GM13976 (cell line): ENCODE data around the gene SNTA1.
"Not testable (repeated sequence)": the region's sequence is repeated elsewhere in the genome, so short reads cannot be mapped to it uniquely, and the experiment has no call there.

ENCODE experiments used
- DNase-seq: peaks from one replicate; pipeline ENCODE4 v3.0.0; 2012; ENCODE audit warnings: low spot score
- in situ Hi-C: fragments of 300-500 bp; cut with MboI; formaldehyde crosslinking; loops from one replicate; pipeline ENCODE4 v1.12.0; 2022; ENCODE audit warnings: low sequenced_read_pairs, mixed read lengths, inconsistent platforms; ENCODE audit not compliant: unreplicated experiment
- TF ChIP-seq, protein P1 (sequence below): IDR thresholded peaks from 2 replicates; pipeline ENCODE4 v1.5.1; 2012; ENCODE audit warnings: borderline replicate concordance, mild to moderate bottlenecking; ENCODE audit not compliant: insufficient read depth; ENCODE audit errors: extremely low read depth, missing control alignments, control extremely low read depth

SNTA1 gene

DNA sequence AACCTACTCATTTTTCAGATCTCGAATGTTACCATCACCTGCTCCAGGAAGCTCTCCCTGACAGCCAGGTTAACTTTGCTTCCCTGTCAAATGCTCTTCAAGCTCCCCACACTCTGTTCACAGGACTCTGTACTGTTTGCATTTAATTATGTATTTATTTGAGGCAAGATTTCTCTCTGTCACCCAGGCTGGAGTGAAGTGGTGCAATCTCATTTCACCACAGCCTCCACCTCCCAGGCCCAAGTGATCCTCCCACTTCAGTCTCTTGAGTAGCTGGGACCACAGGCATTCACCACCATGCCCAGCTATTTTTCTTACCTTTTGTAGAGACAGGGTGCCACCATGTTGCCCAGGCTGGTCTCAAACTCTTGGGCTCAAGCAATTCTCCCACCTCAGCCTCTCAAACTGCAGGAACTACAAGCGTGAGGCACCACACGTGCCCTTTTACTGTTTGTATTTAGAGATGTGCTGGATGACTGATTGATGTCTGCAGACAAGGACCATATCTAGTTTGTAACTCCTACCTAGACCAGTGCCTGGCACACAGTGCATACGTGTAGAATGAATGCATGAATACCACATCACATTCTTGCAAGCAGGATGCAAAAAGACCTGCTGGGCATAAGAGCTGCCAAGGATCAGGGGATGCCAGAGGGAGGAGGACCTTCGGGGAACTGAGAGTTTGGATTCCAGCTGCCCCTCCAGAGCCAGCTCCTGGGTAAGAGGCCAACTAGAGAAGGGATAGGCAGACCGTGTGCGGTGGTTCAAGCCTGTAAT lies 30.7 kb upstream of the SNTA1 start:
- TF ChIP-seq, protein P1, sequence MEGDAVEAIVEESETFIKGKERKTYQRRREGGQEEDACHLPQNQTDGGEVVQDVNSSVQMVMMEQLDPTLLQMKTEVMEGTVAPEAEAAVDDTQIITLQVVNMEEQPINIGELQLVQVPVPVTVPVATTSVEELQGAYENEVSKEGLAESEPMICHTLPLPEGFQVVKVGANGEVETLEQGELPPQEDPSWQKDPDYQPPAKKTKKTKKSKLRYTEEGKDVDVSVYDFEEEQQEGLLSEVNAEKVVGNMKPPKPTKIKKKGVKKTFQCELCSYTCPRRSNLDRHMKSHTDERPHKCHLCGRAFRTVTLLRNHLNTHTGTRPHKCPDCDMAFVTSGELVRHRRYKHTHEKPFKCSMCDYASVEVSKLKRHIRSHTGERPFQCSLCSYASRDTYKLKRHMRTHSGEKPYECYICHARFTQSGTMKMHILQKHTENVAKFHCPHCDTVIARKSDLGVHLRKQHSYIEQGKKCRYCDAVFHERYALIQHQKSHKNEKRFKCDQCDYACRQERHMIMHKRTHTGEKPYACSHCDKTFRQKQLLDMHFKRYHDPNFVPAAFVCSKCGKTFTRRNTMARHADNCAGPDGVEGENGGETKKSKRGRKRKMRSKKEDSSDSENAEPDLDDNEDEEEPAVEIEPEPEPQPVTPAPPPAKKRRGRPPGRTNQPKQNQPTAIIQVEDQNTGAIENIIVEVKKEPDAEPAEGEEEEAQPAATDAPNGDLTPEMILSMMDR, result no peak
- no peak for DNase-seq
- in situ Hi-C loops, result no loop called here

DNA sequence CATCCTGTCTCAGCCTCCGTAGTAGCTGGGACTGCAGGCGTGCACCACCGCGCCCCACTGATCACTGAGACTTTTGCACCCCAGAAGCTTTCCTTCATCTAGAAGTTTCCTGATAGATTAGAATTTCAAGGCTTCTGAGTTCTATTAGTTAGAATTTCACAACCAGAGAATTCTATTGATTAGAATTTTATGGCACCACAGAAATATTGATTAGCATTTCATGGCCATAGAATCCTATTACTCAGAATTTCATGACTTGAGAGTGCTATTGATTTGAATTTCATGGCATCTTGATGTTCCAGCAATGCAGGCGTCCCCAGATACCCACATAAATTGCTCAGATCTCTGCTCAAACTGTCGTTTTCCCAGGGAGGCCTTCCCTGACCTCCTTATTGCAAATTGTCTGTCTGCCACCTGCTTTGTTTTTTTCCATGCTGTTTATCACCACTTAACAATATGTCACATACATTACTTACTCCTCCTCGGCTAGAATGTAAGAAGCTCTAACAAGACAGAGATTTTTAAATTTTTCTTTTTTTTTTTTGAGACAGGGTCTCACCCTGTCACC lies 29.4 kb upstream of the SNTA1 start:
- in situ Hi-C loops, result no loop called here
- no peak for DNase-seq
- TF ChIP-seq, protein P1, result no peak

DNA sequence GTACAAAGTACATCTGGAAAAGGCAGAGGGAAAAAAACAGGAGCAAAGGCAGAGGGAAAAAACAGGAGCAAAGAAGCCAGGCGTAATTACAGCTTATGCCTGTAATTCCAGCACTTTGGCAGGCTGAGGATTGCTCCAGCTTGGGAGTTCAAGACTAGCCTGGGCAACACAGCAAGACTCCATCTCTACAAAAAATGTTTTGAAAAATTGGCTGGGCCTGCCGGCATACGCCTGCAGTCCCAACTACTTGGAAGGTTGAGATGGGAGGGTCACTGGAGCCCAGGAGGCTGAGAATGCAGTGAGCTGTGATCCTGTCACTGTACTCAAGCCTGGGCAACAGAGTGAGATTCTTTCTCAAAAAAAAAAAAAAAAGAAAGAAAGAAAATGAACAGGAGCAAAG lies 27.3 kb upstream of the SNTA1 start:
- no peak for DNase-seq
- TF ChIP-seq, protein P1, result no peak
- in situ Hi-C loops, result no loop called here

DNA sequence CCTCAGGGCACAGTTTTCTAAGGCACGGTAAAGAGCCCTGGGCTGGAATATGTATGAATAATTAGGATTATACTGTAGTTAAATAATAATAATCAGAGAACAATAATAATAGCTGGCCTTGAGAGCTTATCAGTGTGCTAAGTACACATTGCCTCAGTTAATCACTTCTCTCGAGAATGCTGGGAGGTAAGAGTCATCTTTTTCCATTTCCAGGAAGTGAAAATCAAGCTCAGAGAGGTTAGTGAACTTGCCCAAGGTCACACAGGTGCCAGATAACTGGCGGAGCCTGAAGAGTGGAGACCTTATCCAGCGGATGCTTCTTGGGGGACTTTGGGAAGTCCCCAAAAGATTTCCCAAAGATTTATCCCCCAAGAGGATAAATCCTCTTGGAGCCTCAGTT lies 26.9 kb upstream of the SNTA1 start:
- in situ Hi-C loops, result no loop called here
- TF ChIP-seq, protein P1, result no peak

DNA sequence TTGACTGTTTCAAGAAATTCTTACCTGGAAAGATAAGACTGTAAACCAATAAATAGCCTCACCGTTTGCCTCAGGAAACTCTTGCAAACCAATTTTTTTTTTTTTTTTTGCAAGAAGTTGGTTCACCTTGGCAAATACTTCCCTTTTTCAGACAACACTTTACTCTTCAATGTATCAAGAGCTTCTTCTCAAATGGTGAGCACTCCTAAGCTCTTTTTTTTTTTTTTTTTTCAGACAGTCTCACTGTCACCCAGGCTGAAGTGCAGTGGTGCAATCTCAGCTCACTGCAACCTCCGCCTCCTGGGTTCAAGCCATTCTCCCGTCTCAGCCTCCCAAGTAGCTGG lies 22.7 kb upstream of the SNTA1 start:
- in situ Hi-C loops, result no loop called here
- TF ChIP-seq, protein P1, result no peak
- no peak for DNase-seq

More for the DNA sequence above, 26.9 kb upstream of the SNTA1 start:
- DNase-seq, result no peak

DNA sequence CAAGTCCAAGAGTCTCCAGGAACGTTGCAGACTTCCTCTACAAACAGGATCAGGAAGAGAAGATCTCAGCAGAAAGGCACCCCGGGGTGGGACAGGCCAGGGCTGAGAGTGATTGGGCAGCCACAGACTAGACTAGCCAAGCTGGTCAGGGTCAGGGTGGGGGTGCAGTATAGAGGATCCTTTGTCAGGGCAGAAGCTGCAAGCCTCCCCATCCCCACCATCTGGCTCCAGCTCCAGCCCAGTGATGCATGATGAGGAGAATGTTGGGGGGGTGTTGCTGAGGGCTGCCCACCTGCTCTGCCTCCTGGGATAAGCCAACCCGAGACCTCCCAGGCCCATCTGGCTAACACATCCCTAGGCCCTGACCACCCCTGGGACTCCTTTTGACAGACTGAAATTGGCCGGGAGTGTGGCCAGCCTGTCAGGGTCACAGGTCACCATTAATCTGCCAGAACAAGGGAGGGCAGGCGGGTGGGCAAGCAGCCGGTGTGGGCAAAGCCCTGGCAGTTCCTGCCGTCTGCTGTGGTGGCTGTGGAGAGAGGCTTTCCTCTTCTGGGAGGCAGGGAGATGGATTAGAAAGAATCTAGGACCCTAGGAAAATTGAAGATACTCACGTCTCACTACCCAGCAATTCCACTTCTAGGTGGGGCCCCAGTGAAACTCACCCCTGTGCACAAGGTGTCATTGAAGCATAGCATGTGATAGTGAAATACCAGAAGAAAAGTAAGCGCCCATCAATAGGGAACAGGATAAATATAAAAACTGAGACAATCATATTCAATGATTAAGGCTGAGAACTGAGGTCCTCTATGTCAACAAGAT lies 22.1 kb upstream of the SNTA1 start:
- TF ChIP-seq, protein P1, result no peak
- in situ Hi-C loops, result no loop called here
- no peak for DNase-seq

DNA sequence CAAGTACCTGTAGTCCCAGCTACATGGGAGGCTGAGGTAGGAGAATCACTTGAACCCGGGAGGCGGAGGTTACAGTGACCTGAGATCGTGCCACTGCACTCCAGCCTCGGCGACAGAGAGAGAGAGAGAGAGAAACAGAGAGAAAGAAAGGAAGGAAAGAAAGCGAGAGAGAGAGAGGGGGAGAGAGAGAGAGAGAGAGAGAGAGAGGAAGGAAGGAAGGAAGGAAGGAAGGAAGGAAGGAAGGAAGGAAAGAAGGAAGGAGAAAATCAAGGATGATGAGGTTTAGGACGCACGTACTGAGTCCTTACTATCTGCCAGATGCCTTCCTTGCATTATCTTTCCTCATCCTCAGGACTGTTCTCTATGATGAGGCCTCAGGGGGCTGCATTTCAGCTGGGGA lies 21.2 kb upstream of the SNTA1 start:
- DNase-seq, in situ Hi-C loops: not testable (repeated sequence)
